HG03066 (cell line): ENCODE measurements around the gene SUSD3.
"Not testable (repeated sequence)": the region's sequence is repeated elsewhere in the genome, so short reads cannot be mapped to it uniquely, and the experiment has no call there.

Experiments used
- ATAC-seq: cut with Tn5 transposase; IDR thresholded peaks from one replicate; pipeline ENCODE4 v1.9.1; 2021; ENCODE audit warnings: low read depth; ENCODE audit not compliant: unreplicated experiment

Gene SUSD3

DNA sequence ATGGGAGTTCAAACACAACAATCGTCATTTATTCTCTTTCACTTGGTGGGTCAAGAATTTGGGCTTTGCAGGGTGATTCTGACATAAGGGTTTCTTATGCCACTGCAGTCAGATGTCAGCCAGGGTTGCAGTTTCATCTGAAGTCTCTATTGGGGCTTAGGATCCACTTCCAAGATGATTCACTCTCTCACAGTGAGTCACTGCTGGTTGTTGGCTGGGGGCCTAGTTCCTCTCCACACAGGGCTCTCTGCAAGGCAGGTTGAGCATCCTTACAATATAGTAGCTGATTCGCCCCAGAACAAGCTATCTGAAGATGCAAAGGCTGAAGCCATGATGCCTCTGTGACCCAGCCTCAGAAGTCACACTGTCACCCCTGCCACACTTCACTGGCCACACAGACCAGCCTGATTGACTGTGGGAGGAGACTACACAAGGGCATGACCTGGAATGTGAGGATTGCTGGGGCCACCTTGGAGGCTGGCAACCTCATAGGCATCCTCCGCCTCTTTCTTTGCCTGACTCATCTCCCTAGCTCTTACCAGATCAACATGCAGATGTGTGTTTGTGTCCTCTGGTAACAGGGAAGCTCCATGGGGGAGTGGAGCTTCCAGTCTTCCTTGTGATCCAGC is 33.1 kb downstream of the SUSD3 start:
- no peak for ATAC-seq

DNA sequence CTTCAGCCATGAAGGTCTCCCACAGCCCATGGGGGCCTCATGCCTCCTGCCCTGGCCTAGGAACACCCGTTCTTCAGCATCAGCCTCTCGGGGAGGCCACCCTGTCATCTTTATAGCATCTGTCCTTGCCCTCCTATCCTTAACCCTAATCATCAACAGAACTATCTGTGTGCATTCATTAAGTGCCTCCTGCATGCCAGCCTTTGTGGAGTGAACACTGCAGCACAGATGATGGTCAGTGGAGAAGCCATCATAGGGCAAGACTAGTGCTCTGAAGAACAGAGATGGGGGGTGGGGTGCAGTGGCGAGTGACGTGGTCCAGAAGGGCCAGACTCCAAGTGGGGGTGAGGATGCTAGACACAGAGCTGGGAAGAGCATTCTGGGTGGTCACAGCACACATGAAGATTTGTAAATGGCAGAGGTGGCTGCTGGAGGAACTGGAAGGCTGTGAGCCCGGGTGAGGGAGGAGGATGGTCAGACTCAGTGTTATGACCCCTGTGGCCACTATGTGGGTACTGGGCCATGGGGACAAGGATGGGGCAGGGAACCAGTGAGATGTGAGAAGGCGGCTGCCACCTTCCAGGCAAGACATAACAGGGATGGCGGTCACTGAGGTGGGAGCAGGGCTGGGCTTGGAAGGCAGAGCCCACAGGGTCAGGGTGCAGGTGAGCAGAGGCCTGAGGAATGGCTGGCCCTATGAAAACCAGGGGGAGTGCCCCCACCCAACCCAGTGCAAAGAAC is 33.9 kb downstream of the SUSD3 start:
- ATAC-seq: no peak

- no peak for ATAC-seq
These were observed 34.8 kb downstream of the SUSD3 start for GRCh38 chr9:93093127-93093876.

- no peak for ATAC-seq
These were observed 35.6 kb downstream of the SUSD3 start for GRCh38 chr9:93093877-93094657.

DNA sequence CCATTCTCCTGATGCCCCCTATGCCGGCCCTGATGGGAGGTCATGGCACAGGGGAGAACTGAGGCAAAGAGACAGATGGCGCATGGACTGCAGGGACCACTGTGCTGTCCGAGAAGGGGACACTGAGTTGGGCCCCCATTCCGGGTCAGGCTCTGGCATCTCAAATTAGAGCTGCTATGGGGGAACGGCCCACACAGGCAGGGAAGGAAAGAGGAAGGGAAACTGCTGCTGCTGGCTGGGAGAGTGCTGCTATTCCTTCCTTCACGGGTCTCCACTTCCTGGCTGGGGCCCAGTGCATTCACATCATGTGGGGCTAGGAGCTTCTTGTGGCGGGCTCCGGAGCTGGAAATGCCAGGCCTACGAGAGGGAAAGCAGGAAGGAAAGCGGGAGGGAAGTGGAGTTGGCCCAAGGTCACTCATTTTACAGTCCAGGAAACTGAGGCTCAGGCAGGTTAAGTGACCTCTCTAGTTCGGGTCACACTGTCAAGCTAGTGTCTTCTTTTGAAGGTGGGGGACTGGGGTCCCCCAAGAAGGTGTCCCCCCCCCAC is 36.2 kb downstream of the SUSD3 start:
- peak; percentile 23 for ATAC-seq

DNA sequence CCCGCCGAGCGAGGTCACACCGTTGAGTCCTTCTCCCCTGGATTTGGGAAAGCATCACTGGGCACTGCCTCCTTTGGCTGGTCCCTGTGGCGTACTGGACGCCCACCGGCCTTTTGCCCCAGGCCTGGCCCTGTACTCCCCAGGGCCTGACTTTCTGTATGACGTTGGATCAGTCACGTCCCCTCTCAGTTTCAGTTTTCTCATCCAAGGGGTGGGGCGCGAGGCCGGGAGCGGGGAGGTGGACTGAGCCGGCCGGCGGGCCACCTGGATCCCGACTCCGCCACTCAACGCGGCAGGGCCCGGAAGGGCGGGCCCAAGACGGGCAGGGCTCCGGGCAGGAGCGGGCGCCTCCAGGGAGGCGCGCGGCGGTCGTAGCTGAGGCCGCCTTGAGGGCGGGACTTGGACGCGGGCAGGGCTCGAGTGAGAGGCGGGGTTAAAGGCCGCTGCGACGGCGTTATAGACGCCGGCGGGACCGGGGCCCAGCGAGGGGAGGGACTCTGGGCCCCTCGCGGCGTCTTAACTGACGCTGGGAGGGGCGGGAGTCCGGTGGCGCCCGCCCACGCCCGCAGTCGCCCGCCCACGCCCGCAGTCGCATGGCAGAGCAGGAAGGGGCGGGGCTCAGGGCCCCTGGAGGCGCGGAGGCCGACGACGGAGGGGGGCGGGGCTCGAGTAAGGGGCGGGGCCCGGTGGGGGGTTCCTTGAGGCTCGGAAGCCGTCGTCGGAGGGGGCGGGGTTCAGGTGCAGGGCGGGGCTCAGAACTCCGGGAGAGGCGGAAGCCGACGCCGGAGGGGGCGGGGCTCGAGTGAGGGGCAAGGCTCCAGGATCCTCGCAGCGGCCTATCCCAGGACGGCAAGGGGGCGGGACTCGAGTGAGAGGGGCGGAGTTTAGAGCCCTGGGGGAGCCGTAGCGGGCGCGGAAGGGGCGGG is 37.0 kb downstream of the SUSD3 start:
- ATAC-seq: peak; percentile 55

DNA sequence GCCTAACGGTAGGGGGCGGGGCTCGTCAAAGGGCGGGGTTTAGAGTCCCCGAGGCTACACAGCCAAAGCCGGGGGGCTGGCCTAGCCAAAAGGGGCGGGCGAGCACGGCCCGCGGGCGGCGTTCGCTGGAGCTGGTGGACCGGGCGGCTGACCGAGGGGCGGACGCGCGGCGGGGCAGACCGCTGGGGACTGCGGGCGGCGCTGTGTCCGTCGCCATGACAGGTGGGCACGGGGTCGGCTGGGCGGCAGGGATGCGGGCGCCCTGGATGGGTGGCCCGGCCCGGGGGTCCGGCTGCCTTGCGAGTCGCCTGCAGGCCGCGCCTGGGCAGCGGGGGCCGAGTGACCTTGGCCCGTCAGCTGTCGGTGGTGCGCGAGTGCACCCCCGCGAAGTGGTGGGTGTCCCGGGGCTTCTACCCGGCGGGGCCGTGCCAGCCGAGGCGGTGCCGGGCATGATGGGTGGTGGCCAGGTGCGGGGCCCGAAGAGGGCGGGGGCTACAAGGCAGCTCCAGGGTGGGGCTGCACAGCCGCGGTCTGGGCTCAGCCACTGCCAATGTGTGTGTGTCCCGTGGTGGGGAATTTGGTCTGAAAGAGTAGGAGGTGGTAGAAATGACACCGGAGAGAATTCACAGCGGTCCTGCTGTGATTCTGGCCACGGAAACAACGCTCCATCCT is 37.8 kb downstream of the SUSD3 start, which contains the start of gene CARD19:
Gene CARD19, plus strand, starts transcription at position 87 of the 672 bp plus-strand sequence. Its CDS starts 129 bp downstream, at position 216.
- ATAC-seq: peak; percentile 42

DNA sequence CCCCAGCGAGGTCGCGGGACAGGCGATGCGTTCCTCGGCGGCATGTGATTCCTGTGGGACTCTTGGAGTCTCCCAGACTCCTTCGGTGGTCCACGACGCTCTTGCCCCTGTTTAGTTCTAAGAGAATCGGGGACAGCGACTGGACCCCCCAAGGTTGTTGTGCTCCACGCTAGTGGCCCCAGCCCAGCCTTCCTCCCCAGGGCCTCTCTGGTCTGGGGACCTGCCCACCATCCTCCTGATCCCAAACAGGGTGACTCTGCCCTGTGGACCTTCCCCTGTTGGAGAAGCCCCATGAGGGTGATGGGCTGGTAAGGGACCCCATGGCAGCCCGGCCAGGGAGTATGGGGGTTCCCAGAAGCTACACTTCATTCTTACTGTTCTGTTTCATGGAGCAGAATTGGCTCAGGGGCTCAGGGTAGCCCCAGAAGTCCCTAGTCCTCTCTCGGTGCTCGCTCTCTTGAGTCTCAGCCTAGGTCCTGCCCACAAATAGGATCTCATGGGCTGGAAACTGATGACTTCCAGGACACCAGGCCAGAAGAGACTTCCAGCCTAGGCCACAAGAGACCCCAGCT is 38.4 kb downstream of the SUSD3 start:
- no peak for ATAC-seq

- ATAC-seq: no peak
These were observed 39.2 kb downstream of the SUSD3 start for GRCh38 chr9:93097511-93098201.

DNA sequence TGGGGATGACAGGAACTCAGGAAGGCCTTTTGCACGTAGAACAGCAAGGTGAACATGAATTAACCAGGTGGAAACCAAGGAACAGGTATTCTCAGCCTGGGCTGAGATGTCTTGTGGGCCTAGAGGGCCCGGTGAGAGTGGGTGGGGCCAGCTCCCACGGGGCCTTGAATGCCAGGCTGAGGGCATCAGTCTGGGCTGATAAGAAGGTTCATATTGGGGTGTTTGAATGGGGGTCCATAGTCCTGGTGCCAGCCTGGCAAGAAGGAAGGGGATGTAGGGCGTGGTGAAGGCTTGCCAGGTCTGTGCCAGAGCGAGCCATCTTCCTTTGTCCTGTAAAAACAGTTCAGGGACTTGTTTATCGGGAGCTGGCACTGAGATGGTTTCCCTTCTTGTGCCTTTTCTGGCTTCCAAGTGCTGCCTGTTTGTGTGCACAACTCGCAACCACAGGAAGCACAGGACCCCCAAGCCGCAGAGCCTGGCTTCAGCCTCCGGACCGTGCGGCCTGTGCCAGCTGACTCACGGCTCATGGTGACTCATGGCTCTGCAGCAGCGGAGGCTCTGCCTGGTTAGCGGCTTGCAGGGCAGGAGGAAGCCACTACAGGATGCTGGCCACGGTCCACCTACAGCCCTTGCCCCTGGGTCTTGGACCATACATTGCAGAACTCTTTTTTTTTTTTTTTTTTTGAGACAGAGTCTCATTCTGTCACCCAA is 39.9 kb downstream of the SUSD3 start:
- ATAC-seq: no peak

- ATAC-seq: no peak
These were observed 41.2 kb downstream of the SUSD3 start for GRCh38 chr9:93099551-93100275.

DNA sequence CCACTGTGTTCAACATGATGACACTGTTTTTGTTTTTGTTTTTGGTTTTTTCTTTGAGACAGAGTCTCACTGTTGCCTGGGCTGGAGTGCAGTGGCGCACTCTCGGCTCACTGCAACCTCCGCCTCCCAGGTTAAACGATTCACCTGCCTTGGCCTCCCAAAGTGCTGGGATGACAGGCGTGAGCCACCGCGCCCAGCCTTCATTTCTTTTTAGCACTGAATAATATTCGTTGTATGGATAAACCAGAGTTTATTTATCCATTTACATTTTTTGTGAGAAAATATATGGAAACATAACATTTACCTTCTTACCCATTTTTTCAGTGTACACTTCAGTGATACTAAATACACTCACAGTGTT is 41.8 kb downstream of the SUSD3 start:
- ATAC-seq: no peak

- not testable (repeated sequence) for ATAC-seq
These were observed 42.6 kb downstream of the SUSD3 start for GRCh38 chr9:93101086-93101485.

DNA sequence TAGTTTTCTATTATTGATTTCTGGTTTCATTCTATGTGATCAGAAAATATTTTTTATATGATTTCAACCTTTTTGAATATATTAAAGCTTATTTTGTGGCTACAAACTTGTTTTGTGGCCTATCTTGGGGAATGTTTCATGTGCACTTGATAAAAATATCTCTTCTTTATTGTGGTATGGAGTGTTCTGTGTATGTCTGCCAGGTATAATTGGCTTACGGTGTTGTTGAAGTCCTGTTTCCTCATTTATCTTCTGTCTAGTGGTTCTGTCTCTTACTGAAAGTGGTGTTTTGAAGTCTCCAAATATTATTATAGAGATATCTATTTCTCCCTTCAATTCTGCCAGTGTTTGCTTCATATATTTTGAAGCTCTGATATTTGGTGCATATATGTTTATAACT is 47.1 kb downstream of the SUSD3 start:
- ATAC-seq: no peak

DNA sequence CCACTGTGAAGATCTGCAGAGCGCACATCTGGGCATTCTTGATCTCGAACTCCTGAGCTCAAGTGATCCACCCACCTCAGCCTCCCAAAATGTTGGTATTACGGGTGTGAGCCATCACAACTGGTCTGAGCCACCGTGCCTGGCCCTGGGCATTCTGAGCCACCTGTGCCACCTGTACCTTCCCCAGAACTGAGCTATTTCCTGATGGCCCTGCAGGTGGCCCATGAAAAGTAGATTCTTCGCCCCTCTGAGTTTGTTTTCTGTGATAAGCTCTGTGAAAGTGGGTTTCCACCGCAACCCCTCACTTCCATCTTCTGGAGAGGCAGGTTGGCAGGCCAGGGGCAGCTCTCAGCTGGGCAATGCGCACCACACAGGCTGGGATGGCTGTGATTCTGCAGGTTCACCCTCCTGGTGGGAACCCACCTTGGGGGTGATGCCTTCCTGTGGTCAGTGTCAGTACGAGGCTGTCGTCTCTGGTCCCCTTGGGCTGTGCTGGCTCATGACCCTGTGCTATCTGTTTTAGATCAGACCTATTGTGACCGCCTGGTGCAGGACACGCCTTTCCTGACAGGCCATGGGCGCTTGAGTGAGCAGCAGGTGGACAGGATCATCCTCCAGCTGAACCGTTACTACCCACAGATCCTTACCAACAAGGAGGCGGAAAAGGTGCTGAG is 48.8 kb downstream of the SUSD3 start:
- no peak for ATAC-seq

DNA sequence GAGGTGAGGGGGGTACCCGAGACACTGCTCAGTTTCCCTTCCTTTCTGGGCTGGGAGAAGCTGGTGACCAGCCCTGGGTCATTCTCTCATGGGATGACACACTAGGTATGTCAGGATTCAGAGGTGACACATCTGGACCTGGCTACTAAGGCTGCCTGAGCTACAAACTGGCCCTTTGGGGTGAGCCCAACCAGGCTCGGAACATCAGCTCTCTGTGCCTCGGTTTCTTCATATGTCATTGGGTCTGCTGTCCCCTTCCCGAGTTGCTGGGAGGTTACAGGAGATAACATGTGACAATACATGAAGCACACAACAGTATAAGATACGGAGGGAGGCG is 49.3 kb downstream of the SUSD3 start:
- no peak for ATAC-seq
